A549 (cell line): ENCODE measurements around the gene MAN1C1.
"Not testable (repeated sequence)": the region's sequence is repeated elsewhere in the genome, so short reads cannot be mapped to it uniquely, and the experiment has no call there.

Experiments used
- EP300 ChIP-seq, 2 experiments: fragments of >200 bp; sonication (Bioruptor Twin); formaldehyde crosslinking; IDR thresholded peaks; 2 replicates in 1 of 2; 3 replicates in 1 of 2; pipeline ENCODE4 v1.6.1; 2016 to 2017
- HDAC2 ChIP-seq: fragments of 200-600 bp; sonication (generic); IDR thresholded peaks from 2 replicates; pipeline ENCODE4 v1.6.1; 2016
- POLR2A ChIP-seq: IDR thresholded peaks from 2 replicates; pipeline ENCODE4 v1.6.1; 2012; ENCODE audit warnings: mild to moderate bottlenecking, low read length
- RAD21 ChIP-seq, 2 experiments: fragments of >200 bp in 1 of 2; sonication (Bioruptor Twin) in 1 of 2; formaldehyde crosslinking in 1 of 2; IDR thresholded peaks in 1 of 2; conservative IDR thresholded peaks in 1 of 2; 2 replicates in 1 of 2; 3 replicates in 1 of 2; pipeline ENCODE4 v1.6.1; 2012 to 2018; ENCODE audit warnings: inconsistent platforms in 1 of 2
- RFX5 ChIP-seq: fragments of 450-650 bp; IDR thresholded peaks from 2 replicates; pipeline ENCODE4 v1.7.1; 2014; ENCODE audit warnings: antibody characterized with exemption, mild to moderate bottlenecking, moderate library complexity
- SMC3 ChIP-seq: fragments of >200 bp; sonication (Bioruptor Twin); formaldehyde crosslinking; IDR thresholded peaks from 3 replicates; pipeline ENCODE4 v1.6.1; 2018; ENCODE audit warnings: inconsistent platforms
- TF ChIP-seq, protein P1 (sequence below): fragments of >200 bp; sonication (Bioruptor Twin); formaldehyde crosslinking; IDR thresholded peaks from 3 replicates; pipeline ENCODE4 v1.6.1; 2016
- TF ChIP-seq, protein P2 (sequence below): fragments of 150-350 bp; IDR thresholded peaks from 2 replicates; pipeline ENCODE4 v1.6.1; 2014; ENCODE audit warnings: low read depth, mild to moderate bottlenecking, low read length

DNA sequence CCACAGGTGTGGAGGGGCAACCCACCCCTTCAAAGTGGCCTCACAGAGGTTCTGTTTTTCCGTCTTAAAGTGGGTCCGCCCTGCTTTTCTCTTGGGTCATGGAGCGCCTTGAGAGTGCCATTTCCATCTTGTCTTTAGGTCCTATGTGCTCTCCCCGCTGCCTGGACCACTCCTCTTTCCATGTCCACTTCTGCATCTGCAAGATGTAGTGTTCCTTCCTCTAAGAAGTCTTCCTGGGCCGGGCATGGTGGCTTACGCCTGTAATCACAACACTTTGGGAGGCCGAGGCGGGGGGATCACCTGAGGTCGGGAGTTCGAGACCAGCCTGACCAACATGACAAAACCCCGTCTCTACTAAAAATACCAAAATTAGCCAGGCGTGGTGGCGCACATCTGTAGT is 27.8 kb upstream of the MAN1C1 start:
- not testable (repeated sequence) for TF ChIP-seq SMC3; EP300 (IDR thresholded peaks at IDR 0.05); POLR2A; RAD21 (conservative IDR thresholded peaks at IDR 0.05 in 1 of 2, IDR thresholded peaks at IDR 0.05 in 1 of 2); RFX5; HDAC2
- TF ChIP-seq, protein P1, sequence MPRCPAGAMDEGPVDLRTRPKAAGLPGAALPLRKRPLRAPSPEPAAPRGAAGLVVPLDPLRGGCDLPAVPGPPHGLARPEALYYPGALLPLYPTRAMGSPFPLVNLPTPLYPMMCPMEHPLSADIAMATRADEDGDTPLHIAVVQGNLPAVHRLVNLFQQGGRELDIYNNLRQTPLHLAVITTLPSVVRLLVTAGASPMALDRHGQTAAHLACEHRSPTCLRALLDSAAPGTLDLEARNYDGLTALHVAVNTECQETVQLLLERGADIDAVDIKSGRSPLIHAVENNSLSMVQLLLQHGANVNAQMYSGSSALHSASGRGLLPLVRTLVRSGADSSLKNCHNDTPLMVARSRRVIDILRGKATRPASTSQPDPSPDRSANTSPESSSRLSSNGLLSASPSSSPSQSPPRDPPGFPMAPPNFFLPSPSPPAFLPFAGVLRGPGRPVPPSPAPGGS = not testable (repeated sequence)
- TF ChIP-seq, protein P2, sequence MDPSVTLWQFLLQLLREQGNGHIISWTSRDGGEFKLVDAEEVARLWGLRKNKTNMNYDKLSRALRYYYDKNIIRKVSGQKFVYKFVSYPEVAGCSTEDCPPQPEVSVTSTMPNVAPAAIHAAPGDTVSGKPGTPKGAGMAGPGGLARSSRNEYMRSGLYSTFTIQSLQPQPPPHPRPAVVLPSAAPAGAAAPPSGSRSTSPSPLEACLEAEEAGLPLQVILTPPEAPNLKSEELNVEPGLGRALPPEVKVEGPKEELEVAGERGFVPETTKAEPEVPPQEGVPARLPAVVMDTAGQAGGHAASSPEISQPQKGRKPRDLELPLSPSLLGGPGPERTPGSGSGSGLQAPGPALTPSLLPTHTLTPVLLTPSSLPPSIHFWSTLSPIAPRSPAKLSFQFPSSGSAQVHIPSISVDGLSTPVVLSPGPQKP = not testable (repeated sequence)
